Right lobe of liver (tissue), 4 donors: ENCODE data around the gene VMP1.
"Not testable (repeated sequence)": the region's sequence is repeated elsewhere in the genome, so short reads cannot be mapped to it uniquely, and the experiment has no call there.

ENCODE experiments used
- POLR2A ChIP-seq: fragments of 450-650 bp; IDR thresholded peaks from one replicate; pipeline ENCODE4 v1.6.1; 2017; ENCODE audit warnings: antibody characterized with exemption, mild to moderate bottlenecking
- TF ChIP-seq, protein P1 (sequence below), 4 donors: fragments of 200-600 bp in 3 of 4; fragments of 450-650 bp in 1 of 4; IDR thresholded peaks; one replicate each; pipeline versions ENCODE4 v1.5.1 to v1.8.0; 2016 to 2022; ENCODE audit warnings: antibody characterized with exemption in 4 of 4, mild to moderate bottlenecking in 2 of 4
- donor health status: DM: no; HTN: no; CAD: no.
- donor health status: DM: no; HTN: no; CAD: no.
- donor health status: DM: no; HTN: yes; CAD: no.

DNA sequence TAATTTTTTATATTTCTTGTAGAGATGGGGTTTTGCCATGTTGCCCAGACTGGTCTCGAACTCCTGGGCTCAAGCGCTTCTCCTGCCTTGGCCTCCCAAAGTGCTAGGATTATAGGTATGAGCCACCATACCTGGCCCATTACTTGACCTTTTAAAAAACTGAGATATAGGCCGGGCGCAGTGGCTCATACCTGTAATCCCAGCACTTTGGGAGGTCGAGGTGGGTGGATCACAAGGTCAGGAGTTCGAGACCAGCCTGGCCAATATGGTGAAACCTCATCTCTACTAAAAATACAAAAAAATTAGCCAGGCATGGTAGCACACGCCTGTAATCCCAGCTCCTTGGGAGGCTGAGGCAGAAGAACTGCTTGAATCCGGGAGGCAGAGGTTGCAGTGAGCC lies 166.0 kb downstream of the VMP1 start:
- TF ChIP-seq, protein P1, sequence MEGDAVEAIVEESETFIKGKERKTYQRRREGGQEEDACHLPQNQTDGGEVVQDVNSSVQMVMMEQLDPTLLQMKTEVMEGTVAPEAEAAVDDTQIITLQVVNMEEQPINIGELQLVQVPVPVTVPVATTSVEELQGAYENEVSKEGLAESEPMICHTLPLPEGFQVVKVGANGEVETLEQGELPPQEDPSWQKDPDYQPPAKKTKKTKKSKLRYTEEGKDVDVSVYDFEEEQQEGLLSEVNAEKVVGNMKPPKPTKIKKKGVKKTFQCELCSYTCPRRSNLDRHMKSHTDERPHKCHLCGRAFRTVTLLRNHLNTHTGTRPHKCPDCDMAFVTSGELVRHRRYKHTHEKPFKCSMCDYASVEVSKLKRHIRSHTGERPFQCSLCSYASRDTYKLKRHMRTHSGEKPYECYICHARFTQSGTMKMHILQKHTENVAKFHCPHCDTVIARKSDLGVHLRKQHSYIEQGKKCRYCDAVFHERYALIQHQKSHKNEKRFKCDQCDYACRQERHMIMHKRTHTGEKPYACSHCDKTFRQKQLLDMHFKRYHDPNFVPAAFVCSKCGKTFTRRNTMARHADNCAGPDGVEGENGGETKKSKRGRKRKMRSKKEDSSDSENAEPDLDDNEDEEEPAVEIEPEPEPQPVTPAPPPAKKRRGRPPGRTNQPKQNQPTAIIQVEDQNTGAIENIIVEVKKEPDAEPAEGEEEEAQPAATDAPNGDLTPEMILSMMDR (IDR thresholded peaks at IDR 0.05): not testable (repeated sequence)
- TF ChIP-seq POLR2A: not testable (repeated sequence)
